MCF 10A (cell line): Measurements from ENCODE around the gene ENO1. TPM values are rescaled to one million over a fixed set of nuclear protein-coding genes. Genes with fewer than 3 reads are reported as not detected.

Experiments
- BruUV-seq: library from RNA; stranded (reverse); fragments of 400-500 nt; replicated peaks from 2 replicates; lab custom pipeline; 2021; lab: Mats Ljungman, UMichigan
- CTCF ChIA-PET: fragments of 300-600 bp; sonication (Branson Sonifier 250); formaldehyde crosslinking; extraction: SDS; loops from one replicate; lab custom pipeline; 2021; ENCODE audit warnings: antibody characterized with exemption, inconsistent platforms; lab: Yijun Ruan, JAX
- POLR2A ChIA-PET: fragments of 300-600, 350-650 bp; sonication (Branson Sonifier 250); formaldehyde crosslinking; extraction: SDS; loops from one replicate; lab custom pipeline; 2020; ENCODE audit warnings: antibody characterized with exemption, inconsistent platforms; lab: Yijun Ruan, JAX
- DNase-seq: peaks from one replicate; pipeline ENCODE4 v3.0.0-alpha.2; 2018; ENCODE audit not compliant: unreplicated experiment
- H3K27ac Mint-ChIP-seq: one replicate; pipeline ENCODE4 v1.8.0; 2022; ENCODE audit warnings: mild to moderate bottlenecking, low read depth, mixed read lengths; ENCODE audit not compliant: unreplicated experiment
- H3K27me3 Mint-ChIP-seq: one replicate; pipeline ENCODE4 v1.8.0; 2022; ENCODE audit warnings: mixed read lengths; ENCODE audit not compliant: insufficient read depth, unreplicated experiment
- H3K36me3 Mint-ChIP-seq: one replicate; pipeline ENCODE4 v1.8.0; 2022; ENCODE audit warnings: mild to moderate bottlenecking, moderate library complexity, mixed read lengths; ENCODE audit not compliant: insufficient read depth, unreplicated experiment
- H3K4me1 Mint-ChIP-seq: one replicate; pipeline ENCODE4 v1.8.0; 2022; ENCODE audit warnings: mixed read lengths; ENCODE audit not compliant: insufficient read depth, unreplicated experiment
- H3K4me3 Mint-ChIP-seq: one replicate; pipeline ENCODE4 v1.8.0; 2022; ENCODE audit warnings: mild to moderate bottlenecking, moderate library complexity, mixed read lengths; ENCODE audit not compliant: unreplicated experiment
- H3K9me3 Mint-ChIP-seq: one replicate; pipeline ENCODE4 v1.8.0; 2022; ENCODE audit warnings: mixed read lengths; ENCODE audit not compliant: unreplicated experiment
- intact Hi-C: fragments of 100-400 bp; cut with micrococcal nuclease; formaldehyde crosslinking; loops from 2 replicates; pipeline ENCODE4 v1.14.1; 2022
- total RNA-seq: library from RNA; stranded (reverse); gene quantifications from 2 replicates; pipeline ENCODE4 v1.2.3, GENCODE V29; 2022
- TF ChIP-seq, protein P1 (sequence below): fragments of 200-600 bp; IDR thresholded peaks from one replicate; pipeline ENCODE4 v1.8.0; 2022; ENCODE audit warnings: antibody characterized with exemption, mild to moderate bottlenecking; ENCODE audit not compliant: unreplicated experiment

The ENO1 gene
- total RNA-seq, 1 experiment from 2014 or later: 2,811 TPM

DNA sequence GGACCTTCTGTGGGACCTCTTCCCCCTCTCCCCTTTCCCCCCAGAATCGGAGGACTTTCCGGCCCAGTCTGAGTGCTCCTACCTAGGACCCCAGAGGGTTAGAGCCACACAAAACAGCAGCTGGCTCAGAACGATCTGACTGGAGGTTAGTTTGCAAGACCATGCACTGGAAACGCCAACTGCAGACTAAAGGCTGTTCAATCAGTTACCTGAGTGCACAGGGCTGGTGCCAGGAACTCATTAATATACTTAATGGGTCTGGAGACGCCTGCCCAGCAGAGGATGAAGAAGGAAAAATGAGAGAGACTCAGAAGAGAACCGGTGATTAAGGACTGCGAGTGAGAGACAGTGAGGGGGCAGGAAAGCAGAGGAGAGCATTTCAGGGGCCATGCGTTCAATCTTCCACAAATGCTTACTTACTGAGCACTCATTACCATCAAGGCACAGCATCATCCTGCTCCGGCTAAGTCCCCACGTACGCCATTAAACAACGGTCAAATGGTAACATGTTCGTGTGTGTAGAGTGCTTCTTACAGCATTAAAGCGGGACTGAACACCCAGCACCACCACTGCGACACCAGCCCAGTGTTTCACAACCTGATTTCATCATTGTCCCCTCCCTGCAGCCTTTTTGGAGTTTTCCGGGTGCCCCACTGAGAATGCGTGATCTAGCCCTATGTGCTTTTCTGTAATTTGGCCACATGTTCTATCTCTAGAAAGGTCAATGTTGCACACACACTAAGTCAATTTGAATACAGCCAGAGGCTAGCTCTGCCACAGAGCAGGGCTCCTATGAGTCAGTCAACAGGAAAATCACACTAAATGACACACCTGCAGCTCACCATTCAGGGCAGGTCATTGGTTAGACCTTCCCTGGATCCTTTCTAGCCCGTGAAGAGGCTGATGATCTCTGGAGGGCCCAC, 7.6 kb downstream of the ENO1 start:
- ChIA-PET CTCF (interaction anchor here (0.7 to 1.5 kb wide), 5 partner anchors 10 to 134 kb away, joined by 3 to 7 read pairs (median 3); no protein-coding TSS in a partner anchor), POLR2A (interaction anchor here (0.9 to 10.0 kb wide), 8 partner anchors 8 to 53 kb away, joined by 3 to 103 read pairs (median 7); partner anchors contain the start of genes ENO1 and RERE)
- peak overlapping the region; percentile 84 for H3K4me3 Mint-ChIP-seq

DNA sequence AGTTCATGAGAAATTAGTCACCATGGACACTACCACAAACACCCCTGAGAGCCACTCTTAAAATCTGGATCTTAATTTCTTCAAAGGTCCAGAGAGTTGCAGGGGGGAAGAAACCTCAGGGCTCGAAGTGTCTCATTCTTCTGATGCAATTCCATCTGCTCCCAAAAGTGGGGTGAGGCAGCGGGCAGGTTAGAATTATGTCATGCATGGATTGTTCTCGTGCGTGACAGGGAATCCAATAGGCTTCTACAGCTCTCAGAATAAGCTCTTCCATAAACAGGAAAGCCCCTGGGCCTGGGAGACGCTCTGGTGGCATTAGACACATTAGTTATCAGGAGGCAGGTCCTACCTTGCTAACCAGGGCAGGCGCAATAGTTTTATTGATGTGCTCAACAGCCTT, 8.4 kb downstream of the ENO1 start:
- Mint-ChIP-seq H3K4me3 (no peak overlapping the region), H3K9me3 (no peaks in the 10 kb centered on the region), H3K27ac (no peak overlapping the region), H3K27me3 (no peaks in the 10 kb centered on the region), H3K36me3 (peaks cover 100% of the 10 kb centered on the region), H3K4me1 (peaks cover 42% of the 10 kb centered on the region)
- no peak for DNase-seq
- CTCF ChIA-PET: interaction anchor here (2.3 kb wide), 1 partner anchor 11 kb away, joined by 13 read pairs; no protein-coding TSS in a partner anchor
- TF ChIP-seq, protein P1, sequence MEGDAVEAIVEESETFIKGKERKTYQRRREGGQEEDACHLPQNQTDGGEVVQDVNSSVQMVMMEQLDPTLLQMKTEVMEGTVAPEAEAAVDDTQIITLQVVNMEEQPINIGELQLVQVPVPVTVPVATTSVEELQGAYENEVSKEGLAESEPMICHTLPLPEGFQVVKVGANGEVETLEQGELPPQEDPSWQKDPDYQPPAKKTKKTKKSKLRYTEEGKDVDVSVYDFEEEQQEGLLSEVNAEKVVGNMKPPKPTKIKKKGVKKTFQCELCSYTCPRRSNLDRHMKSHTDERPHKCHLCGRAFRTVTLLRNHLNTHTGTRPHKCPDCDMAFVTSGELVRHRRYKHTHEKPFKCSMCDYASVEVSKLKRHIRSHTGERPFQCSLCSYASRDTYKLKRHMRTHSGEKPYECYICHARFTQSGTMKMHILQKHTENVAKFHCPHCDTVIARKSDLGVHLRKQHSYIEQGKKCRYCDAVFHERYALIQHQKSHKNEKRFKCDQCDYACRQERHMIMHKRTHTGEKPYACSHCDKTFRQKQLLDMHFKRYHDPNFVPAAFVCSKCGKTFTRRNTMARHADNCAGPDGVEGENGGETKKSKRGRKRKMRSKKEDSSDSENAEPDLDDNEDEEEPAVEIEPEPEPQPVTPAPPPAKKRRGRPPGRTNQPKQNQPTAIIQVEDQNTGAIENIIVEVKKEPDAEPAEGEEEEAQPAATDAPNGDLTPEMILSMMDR: no peak
- intact Hi-C loops: loop anchor here (5.0 kb wide), 2 partner anchors 42 to 117 kb away; no protein-coding TSS in a partner anchor
- POLR2A ChIA-PET: interaction anchor here (0.9 to 10.0 kb wide), 7 partner anchors 8 to 116 kb away, joined by 3 to 103 read pairs (median 8); partner anchors contain the start of genes ENO1 and RERE
- no TSS peak for BruUV-seq

More for the DNA sequence above, 7.6 kb downstream of the ENO1 start:
- H3K9me3 Mint-ChIP-seq: no peaks in the 10 kb centered on the region
- no TSS peak for BruUV-seq
- TF ChIP-seq, protein P1: no peak
- DNase-seq: peak; percentile 88
- H3K27ac Mint-ChIP-seq: no peak overlapping the region
- H3K4me1 Mint-ChIP-seq: peaks cover 47% of the 10 kb centered on the region
- H3K36me3 Mint-ChIP-seq: peaks cover 100% of the 10 kb centered on the region
- intact Hi-C loops: loop anchor here (5.0 kb wide), 2 partner anchors 41 to 116 kb away; no protein-coding TSS in a partner anchor
- no peaks in the 10 kb centered on the region for H3K27me3 Mint-ChIP-seq

DNA sequence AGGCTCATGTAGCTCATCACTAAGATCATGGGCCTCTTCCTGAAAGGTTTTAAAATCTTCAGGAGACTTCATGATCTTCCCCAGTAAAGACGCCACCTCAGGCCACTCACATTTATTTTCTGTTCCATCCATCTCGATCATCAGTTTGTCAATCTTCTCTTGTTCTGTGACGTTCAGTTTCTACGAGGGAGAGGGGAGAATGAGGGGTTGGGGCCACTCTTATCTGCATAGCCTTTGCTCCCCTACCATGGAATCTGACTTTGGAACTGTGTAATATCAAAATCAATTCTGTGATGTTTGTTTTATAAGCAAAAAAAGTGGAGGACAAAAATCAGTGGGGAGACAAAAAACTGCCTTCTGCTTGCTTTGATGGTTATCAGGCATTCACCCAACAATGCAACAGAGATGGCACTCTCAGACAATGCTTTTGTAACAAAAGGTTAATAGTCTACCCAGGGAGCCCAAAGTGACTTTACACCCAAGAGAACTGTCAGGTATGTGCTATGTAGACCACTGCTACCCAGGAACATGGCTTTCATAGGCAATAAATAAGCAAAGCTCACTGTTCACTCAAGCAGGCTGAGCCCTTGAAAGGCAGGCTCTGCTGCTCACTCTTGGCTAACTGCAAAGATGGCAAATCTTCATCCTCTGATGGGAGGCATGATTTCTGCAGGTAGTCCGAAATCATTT, 10.5 kb downstream of the ENO1 start:
- no peaks in the 10 kb centered on the region for H3K27me3 Mint-ChIP-seq
- TF ChIP-seq, protein P1: no peak
- POLR2A ChIA-PET: interaction anchor here (0.6 to 10.0 kb wide), 10 partner anchors 8 to 500 kb away, joined by 3 to 103 read pairs (median 6); partner anchors contain the start of gene ENO1
- CTCF ChIA-PET: interaction anchor here (0.7 to 2.3 kb wide), 5 partner anchors 9 to 50 kb away, joined by 3 to 13 read pairs (median 4); no protein-coding TSS in a partner anchor
- no TSS peak for BruUV-seq
- no peaks in the 10 kb centered on the region for H3K9me3 Mint-ChIP-seq
- DNase-seq: no peak
- H3K27ac Mint-ChIP-seq: no peak overlapping the region
- peaks cover 100% of the 10 kb centered on the region for H3K36me3 Mint-ChIP-seq
- peaks cover 32% of the 10 kb centered on the region for H3K4me1 Mint-ChIP-seq
- intact Hi-C loops: no loop called here
- H3K4me3 Mint-ChIP-seq: no peak overlapping the region
